Measurements from ENCODE around the gene STXBP6. TPM values are rescaled to one million over a fixed set of nuclear protein-coding genes. Genes with fewer than 3 reads are reported as not detected.

STXBP6 gene
- total RNA-seq, 1 donor, result 0.27 TPM

DNA sequence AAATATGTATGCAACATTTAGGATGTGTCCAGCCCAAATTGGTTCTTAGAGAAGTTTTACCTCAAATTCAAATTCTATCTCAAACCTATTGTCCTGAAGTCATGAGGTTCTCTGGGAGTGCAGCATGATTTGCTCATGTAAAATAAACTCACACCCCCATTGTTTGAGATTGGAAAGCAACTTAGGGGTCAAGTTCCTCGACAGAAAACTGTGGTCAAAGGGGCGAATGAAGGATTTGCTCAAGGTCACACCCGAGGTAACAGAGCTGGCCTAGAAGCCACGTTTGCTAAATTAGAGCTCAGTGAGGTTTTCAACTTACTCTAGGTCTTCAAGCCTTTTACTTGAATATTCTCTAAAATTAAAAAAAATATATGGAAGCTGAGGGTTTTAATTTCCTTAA lies 218.3 kb downstream of the STXBP6 start:
- DNase-seq (ENCODE audit: low read depth), result no peak
- TF ChIP-seq, protein P1, sequence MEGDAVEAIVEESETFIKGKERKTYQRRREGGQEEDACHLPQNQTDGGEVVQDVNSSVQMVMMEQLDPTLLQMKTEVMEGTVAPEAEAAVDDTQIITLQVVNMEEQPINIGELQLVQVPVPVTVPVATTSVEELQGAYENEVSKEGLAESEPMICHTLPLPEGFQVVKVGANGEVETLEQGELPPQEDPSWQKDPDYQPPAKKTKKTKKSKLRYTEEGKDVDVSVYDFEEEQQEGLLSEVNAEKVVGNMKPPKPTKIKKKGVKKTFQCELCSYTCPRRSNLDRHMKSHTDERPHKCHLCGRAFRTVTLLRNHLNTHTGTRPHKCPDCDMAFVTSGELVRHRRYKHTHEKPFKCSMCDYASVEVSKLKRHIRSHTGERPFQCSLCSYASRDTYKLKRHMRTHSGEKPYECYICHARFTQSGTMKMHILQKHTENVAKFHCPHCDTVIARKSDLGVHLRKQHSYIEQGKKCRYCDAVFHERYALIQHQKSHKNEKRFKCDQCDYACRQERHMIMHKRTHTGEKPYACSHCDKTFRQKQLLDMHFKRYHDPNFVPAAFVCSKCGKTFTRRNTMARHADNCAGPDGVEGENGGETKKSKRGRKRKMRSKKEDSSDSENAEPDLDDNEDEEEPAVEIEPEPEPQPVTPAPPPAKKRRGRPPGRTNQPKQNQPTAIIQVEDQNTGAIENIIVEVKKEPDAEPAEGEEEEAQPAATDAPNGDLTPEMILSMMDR (IDR thresholded peaks at IDR 0.05; ENCODE audit: insufficient read depth, low read length), result no peak

DNA sequence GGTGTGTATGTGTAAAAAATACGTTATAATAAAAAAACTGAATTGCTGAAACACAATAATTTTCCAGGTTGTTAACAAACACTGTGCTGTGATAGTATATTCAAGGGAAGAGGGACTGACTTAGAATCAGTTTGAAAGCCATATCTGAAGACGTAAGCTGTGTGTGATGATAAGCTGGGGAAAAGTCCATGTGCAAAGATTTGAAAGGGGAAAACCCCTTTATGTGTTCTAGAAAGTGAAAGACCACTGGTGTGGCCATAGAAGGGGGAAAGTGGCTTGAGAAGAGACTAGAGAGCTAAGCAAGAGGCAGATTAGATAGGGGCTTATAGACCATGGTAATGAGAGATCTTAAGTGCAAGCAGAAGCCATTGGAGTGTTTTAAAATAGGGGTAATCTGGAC lies 220.1 kb downstream of the STXBP6 start:
- DNase-seq (ENCODE audit: low read depth), result no peak
- TF ChIP-seq, protein P1 (IDR thresholded peaks at IDR 0.05; ENCODE audit: insufficient read depth, low read length), result no peak
- no peak overlapping the region for H3K4me3 ChIP-seq (ENCODE audit: low read depth, low read length)

More for the DNA sequence above, 218.3 kb downstream of the STXBP6 start:
- H3K4me3 ChIP-seq (ENCODE audit: low read depth, low read length), result no peak overlapping the region

- TF ChIP-seq, protein P1 (IDR thresholded peaks at IDR 0.05; ENCODE audit: insufficient read depth, low read length), result no peak
- H3K4me3 ChIP-seq (ENCODE audit: low read depth, low read length), result no peak overlapping the region
- no peak for DNase-seq (ENCODE audit: low read depth)
Measured at GRCh38 chr14:24828486-24828885, 221.5 kb downstream of the STXBP6 start.

DNA sequence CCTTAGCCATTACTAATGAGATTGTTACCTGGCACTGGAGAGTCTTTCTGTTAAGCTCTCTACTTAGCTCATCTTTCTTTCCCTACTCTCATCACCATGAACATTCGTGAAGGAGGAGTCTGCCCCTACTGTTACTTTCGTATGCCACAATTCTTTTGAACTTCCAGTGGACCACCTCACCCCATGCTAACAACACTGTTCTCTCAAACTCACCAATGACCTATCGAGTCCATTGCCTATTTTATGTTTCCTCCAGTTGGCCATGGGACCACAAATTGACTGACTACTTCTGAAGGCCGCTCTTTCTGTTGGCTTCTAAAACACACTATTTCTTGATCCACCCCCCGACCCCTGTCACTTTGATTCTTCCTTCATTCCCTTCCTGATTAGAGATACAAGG lies 223.6 kb downstream of the STXBP6 start:
- no peak overlapping the region for H3K4me3 ChIP-seq (ENCODE audit: low read depth, low read length)
- DNase-seq (ENCODE audit: low read depth), result no peak
- TF ChIP-seq, protein P1 (IDR thresholded peaks at IDR 0.05; ENCODE audit: insufficient read depth, low read length), result no peak

DNA sequence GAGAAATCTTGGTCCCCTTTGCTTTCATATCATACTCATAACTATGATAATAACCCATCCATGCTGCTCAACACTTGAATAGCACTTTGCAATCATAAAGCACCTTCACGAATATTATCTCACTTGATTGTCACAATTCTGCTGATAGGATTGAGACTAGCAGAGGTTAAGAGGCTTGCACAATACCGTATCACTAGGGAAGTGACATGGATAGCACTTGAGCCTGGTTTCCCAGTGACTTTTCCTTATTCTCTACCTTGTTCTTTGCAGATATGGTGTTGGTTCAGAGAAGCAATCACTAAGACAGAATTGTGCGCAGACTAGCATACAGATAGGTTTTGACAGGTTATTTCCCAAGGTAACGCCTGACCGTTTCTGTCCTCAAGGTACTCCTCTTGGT lies 229.3 kb downstream of the STXBP6 start:
- TF ChIP-seq, protein P1 (IDR thresholded peaks at IDR 0.05; ENCODE audit: insufficient read depth, low read length), result no peak
- H3K4me3 ChIP-seq (ENCODE audit: low read depth, low read length), result no peak overlapping the region
- DNase-seq (ENCODE audit: low read depth), result no peak

- DNase-seq (ENCODE audit: low read depth), result no peak
- TF ChIP-seq, protein P1 (IDR thresholded peaks at IDR 0.05; ENCODE audit: insufficient read depth, low read length), result no peak
- no peak overlapping the region for H3K4me3 ChIP-seq (ENCODE audit: low read depth, low read length)
Measured at GRCh38 chr14:24818823-24819341, 231.1 kb downstream of the STXBP6 start.
